GM06990 (cell line): ENCODE data around the gene LRBA.

Experiments used
- DNase-seq: peaks from one replicate; pipeline ENCODE4 v3.0.0-alpha.2; 2011; ENCODE audit not compliant: insufficient read length; ENCODE audit errors: extremely low read depth
- H3K27me3 ChIP-seq: replicated peaks from 2 replicates; pipeline ENCODE4 v1.6.0; 2011; ENCODE audit warnings: low read length; ENCODE audit not compliant: control insufficient read depth, insufficient read depth
- H3K36me3 ChIP-seq: 2 replicates; pipeline ENCODE4 v1.5.1; 2011; ENCODE audit warnings: low read length; ENCODE audit not compliant: control insufficient read depth, insufficient read depth
- H3K4me3 ChIP-seq: replicated peaks from 2 replicates; pipeline ENCODE4 v1.5.1; 2011; ENCODE audit warnings: low read depth, mild to moderate bottlenecking, control low read depth, low read length
- CTCF ChIP-seq: IDR thresholded peaks from 2 replicates; pipeline ENCODE4 v1.5.1; 2011; ENCODE audit warnings: low read length, control low read depth, mild to moderate bottlenecking, inconsistent platforms; ENCODE audit not compliant: insufficient read depth, poor library complexity, severe bottlenecking

Gene LRBA

GRCh38 chr4:151046609-151047008 is 31.5 kb upstream of the LRBA start:
- no peaks in the 10 kb centered on the region for H3K36me3 ChIP-seq
- no peak for DNase-seq
- no peak for TF ChIP-seq CTCF
- no peaks in the 10 kb centered on the region for H3K27me3 ChIP-seq
- no peak overlapping the region for H3K4me3 ChIP-seq

- Histone ChIP-seq H3K4me3 (no peak overlapping the region), H3K27me3 (no peaks in the 10 kb centered on the region), H3K36me3 (no peaks in the 10 kb centered on the region)
- TF ChIP-seq CTCF = peak; percentile 20
- no peak for DNase-seq
Observed at GRCh38 chr4:151045907-151046306, 30.8 kb upstream of the LRBA start.

GRCh38 chr4:151043803-151044515 is 28.9 kb upstream of the LRBA start:
- Histone ChIP-seq H3K4me3 (no peak overlapping the region), H3K36me3 (no peaks in the 10 kb centered on the region), H3K27me3 (no peaks in the 10 kb centered on the region)
- no peak for DNase-seq
- TF ChIP-seq CTCF = no peak

GRCh38 chr4:151039733-151040132 is 24.6 kb upstream of the LRBA start:
- Histone ChIP-seq H3K4me3 (no peak overlapping the region), H3K27me3 (no peaks in the 10 kb centered on the region), H3K36me3 (no peaks in the 10 kb centered on the region)
- DNase-seq = no peak
- no peak for TF ChIP-seq CTCF

GRCh38 chr4:151038452-151039157 is 23.5 kb upstream of the LRBA start:
- no peaks in the 10 kb centered on the region for H3K36me3 ChIP-seq
- no peak for DNase-seq
- no peak overlapping the region for H3K4me3 ChIP-seq
- TF ChIP-seq CTCF = no peak
- H3K27me3 ChIP-seq = no peaks in the 10 kb centered on the region

GRCh38 chr4:151035911-151036310 is 20.8 kb upstream of the LRBA start:
- no peak for TF ChIP-seq CTCF
- no peak for DNase-seq
- Histone ChIP-seq H3K4me3 (no peak overlapping the region), H3K36me3 (no peaks in the 10 kb centered on the region), H3K27me3 (no peaks in the 10 kb centered on the region)
